GM12878 (cell line): ENCODE data around the gene ANKRD11.

ENCODE experiments used
- E2F8 ChIP-seq: fragments of 450-650 bp; IDR thresholded peaks from 2 replicates; pipeline ENCODE4 v1.6.1; 2018; ENCODE audit warnings: mild to moderate bottlenecking, low read depth, moderate library complexity; ENCODE audit not compliant: partially characterized antibody
- EP300 ChIP-seq, 2 experiments: fragments of 150-350 bp in 1 of 2; IDR thresholded peaks; 2 replicates each; pipeline ENCODE4 v1.6.1; 2011 to 2012; ENCODE audit warnings: low read depth in 2 of 2, low read length in 2 of 2, borderline replicate concordance in 1 of 2, improper control_type of control experiment in 1 of 2, inconsistent platforms in 1 of 2; ENCODE audit not compliant: control insufficient read depth in 1 of 2
- USF2 ChIP-seq: IDR thresholded peaks from 2 replicates; pipeline ENCODE4 v1.6.1; 2011; ENCODE audit warnings: low read depth, low read length, improper control_type of control experiment, borderline replicate concordance

- TF ChIP-seq USF2 (no peak), EP300 (IDR thresholded peaks at IDR 0.05; ENCODE audit: borderline replicate concordance in 1 of 2, control insufficient read depth in 1 of 2, low read depth in 2 of 2, low read length in 2 of 2) (no peak), E2F8 (no peak)
Measured at GRCh38 chr16:89224665-89225064, 265.7 kb downstream of the ANKRD11 start.
